ENCODE data around the gene MYO1C.

The MYO1C gene

GRCh38 chr17:1431631-1432104 is 60.8 kb downstream of the MYO1C start:
- no peak for TF ChIP-seq CTCF (IDR thresholded peaks at IDR 0.05)

- no peak for TF ChIP-seq CTCF (IDR thresholded peaks at IDR 0.05)
These were observed 68.9 kb downstream of the MYO1C start for GRCh38 chr17:1423456-1424135.

- TF ChIP-seq CTCF (IDR thresholded peaks at IDR 0.05): no peak
These were observed 69.6 kb downstream of the MYO1C start for GRCh38 chr17:1422885-1423284.

GRCh38 chr17:1421470-1421869 is 71.0 kb downstream of the MYO1C start:
- no peak for TF ChIP-seq CTCF (IDR thresholded peaks at IDR 0.05)

- no peak for TF ChIP-seq CTCF (IDR thresholded peaks at IDR 0.05)
These were observed 71.5 kb downstream of the MYO1C start for GRCh38 chr17:1420981-1421380.

GRCh38 chr17:1420163-1420562 is 72.3 kb downstream of the MYO1C start:
- TF ChIP-seq CTCF (IDR thresholded peaks at IDR 0.05): no peak

GRCh38 chr17:1416414-1416813 is 76.1 kb downstream of the MYO1C start:
- no peak for TF ChIP-seq CTCF (IDR thresholded peaks at IDR 0.05)

GRCh38 chr17:1414634-1415033 is 77.9 kb downstream of the MYO1C start:
- no peak for TF ChIP-seq CTCF (IDR thresholded peaks at IDR 0.05)

Measured in LNCAP (cell line).